Activated T-cell treated with anti-CD3 and anti-CD28 coated beads, Interleukin-2, amount 50 U/mL, for 72 hours (primary cell): ENCODE measurements around the gene ARMH2. TPM values are rescaled to one million over a fixed set of nuclear protein-coding genes. Genes with fewer than 3 reads are reported as not detected.
A peak's percentile ranks its signal among the peaks of the same experiment; 100 is the strongest.
"Not testable (repeated sequence)": the region's sequence is repeated elsewhere in the genome, so short reads cannot be mapped to it uniquely, and the experiment has no call there.

ENCODE experiments used
- ATAC-seq, 2 donors: fragments of 150-1000 bp; cut with Tn5 transposase; replicated peaks in 1 of 2; 2 replicates each; pipeline ENCODE4 v1.10.0; 2021; ENCODE audit warnings: moderate library complexity in 2 of 2, mild to moderate bottlenecking in 1 of 2
- DNase-seq, 2 donors: peaks; one replicate each; pipeline ENCODE4 v3.0.0; 2021 to 2022; ENCODE audit warnings: mixed read lengths in 1 of 2
- H3K27ac Mint-ChIP-seq: one replicate; pipeline ENCODE4 v1.8.0; 2022; ENCODE audit warnings: mild to moderate bottlenecking, moderate library complexity, mixed read lengths
- H3K27me3 Mint-ChIP-seq: one replicate; pipeline ENCODE4 v1.8.0; 2022; ENCODE audit warnings: low read depth, mixed read lengths
- H3K36me3 Mint-ChIP-seq, 2 donors: one replicate each; pipeline ENCODE4 v1.8.0; 2022; ENCODE audit warnings: mixed read lengths in 2 of 2, mild to moderate bottlenecking in 1 of 2; ENCODE audit not compliant: insufficient read depth in 2 of 2
- H3K4me1 Mint-ChIP-seq: one replicate; pipeline ENCODE4 v1.8.0; 2022; ENCODE audit warnings: low read depth, mixed read lengths
- H3K4me3 Mint-ChIP-seq, 2 donors: one replicate each; pipeline ENCODE4 v1.8.0; 2022; ENCODE audit warnings: mild to moderate bottlenecking in 2 of 2, mixed read lengths in 2 of 2, moderate library complexity in 2 of 2
- H3K9me3 Mint-ChIP-seq, 2 donors: one replicate each; pipeline ENCODE4 v1.8.0; 2022; ENCODE audit warnings: mixed read lengths in 2 of 2
- total RNA-seq, 2 donors: library from RNA; stranded (reverse); gene quantifications; one replicate each; pipeline ENCODE4 v1.2.3, GENCODE V29; 2022

Gene ARMH2
- total RNA-seq, 2 donors from 2014 or later = not detected

DNA sequence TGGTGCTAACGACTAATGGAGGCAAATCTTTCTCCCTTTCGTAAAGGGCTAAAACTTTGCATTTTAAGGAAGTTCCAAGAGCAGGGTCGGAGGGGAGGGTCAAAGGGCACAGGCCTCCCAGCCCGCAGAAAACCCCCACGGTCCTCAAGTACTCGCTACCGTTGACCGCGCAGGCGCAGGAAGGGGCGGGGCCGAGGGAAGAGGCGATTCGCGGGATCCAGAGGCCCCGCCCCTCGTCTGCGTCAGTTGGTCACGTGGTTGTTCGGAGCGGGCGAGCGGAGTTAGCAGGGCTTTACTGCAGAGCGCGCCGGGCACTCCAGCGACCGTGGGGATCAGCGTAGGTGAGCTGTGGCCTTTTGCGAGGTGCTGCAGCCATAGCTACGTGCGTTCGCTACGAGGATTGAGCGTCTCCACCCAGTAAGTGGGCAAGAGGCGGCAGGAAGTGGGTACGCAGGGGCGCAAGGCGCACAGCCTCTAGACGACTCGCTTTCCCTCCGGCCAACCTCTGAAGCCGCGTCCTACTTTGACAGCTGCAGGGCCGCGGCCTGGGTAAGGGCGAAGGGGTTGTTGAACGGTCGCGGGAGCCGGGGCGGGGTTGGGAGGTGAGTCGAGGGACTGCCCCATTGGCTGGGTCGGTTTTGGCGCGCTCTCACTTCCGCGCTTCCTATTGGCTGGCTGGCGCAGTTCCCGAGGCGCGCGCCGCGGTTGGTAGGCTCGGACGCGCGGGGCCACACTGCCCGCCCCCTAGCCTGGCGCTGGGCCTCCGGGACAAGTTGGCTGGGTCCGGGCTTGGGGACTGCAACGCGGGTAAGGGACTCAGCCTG lies 23.8 kb downstream of the ARMH2 start, which contains the start of gene GMNN:
Gene GMNN (plus strand): TSS at position 242 of the 824 bp plus-strand sequence. CDS start 2,310 bp downstream, outside the sequence.
- Mint-ChIP-seq H3K9me3 (no peaks in the 10 kb centered on the region), H3K4me3 (peak within 1 kb of the TSS; percentile 96), H3K27me3 (no peaks in the 10 kb centered on the region), H3K27ac (peak within 1 kb of the TSS; percentile 96), H3K4me1 (peaks cover 32% of the 10 kb centered on the region), H3K36me3 (peaks cover 13 to 24% of the 10 kb centered on the region in 2 donors)
- DNase-seq (peak; percentile 99), ATAC-seq (peak; percentile 91 to 93)

DNA sequence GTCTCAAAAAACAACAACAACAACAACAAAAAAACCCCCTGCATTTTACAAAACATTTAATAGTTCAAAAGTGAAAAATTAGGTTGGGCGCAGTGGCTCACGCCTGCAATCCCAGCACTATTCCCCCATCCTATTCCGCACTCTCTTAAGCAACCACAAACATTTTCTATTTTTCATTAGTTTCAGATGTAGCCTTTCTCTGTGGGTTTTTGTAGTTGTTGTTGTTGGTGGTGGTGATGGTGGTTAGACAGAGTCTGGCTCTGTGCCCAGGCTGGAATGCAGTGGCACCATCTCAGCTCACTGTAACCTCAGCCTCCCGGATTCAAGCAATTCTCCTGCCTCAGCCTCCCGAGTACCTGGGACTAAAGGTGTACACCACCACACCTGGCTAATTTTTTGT lies 30.4 kb downstream of the ARMH2 start:
- Mint-ChIP-seq H3K4me1 (peaks cover 19% of the 10 kb centered on the region), H3K27ac (no peak overlapping the region), H3K27me3 (no peaks in the 10 kb centered on the region), H3K4me3 (no peak overlapping the region), H3K36me3 (no peaks in the 10 kb centered on the region), H3K9me3 (no peaks in the 10 kb centered on the region)
- DNase-seq (no peak), ATAC-seq (no peak)

DNA sequence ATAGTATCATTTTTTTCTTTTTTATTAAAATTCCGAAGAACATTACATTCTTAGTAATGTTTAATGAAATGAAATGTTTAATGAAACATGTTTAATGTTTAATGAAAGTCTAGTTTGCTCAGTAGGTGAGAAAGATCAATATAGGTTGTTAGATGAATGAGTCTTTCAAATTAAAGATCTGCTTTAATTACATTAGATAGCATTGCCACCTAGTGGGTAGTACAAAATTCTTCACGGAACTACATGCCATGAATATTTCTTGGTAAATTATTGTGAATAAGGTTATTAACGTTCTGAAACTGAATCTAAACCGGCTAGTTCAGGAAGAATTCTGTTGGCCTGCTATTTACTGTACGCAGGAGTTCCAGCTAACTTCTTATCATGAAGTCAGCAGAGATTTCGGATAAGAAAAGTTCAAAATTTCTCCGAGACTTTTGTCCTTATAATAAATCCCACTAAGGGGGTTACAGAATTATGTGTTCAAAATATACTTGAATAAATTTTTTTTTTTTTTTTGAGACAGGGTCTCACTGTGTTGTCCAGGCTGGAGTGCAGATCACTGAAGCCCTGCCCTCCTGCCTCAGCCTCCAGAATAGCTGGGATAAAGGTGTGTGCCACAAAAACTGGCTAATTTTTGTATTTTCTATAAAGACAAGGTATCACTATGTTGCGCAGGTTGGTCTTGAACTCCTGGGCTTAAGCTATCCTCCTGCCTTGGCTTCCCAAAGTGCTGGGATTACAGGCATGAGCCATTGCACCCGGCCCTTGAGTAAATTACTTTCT lies 31.8 kb downstream of the ARMH2 start:
- Mint-ChIP-seq H3K27ac (no peak overlapping the region), H3K9me3 (no peaks in the 10 kb centered on the region), H3K4me1 (peaks cover 21% of the 10 kb centered on the region), H3K4me3 (no peak overlapping the region), H3K36me3 (no peaks in the 10 kb centered on the region), H3K27me3 (no peaks in the 10 kb centered on the region)
- ATAC-seq (peak; percentile 45 to 62), DNase-seq (no peak)

DNA sequence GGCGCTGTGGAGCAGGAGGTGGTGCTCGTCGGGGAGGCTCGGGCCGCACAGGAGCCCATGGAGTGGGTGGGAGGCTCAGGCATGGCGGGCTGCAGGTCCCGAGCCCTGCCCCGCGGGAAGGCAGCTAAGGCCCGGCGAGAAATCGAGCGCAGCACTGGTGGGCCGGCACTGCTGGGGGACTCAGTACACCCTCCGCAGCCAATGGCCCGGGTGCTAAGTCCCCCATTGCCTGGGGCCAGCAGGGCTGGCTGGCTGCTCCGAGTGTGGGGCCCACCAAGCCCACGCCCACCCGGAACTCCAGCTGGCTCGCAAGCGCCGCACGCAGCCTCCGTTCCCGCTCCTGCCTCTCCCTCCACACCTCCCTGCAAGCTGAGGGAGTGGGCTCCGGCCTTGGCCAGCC lies 32.7 kb downstream of the ARMH2 start:
- not testable (repeated sequence) for H3K27ac Mint-ChIP-seq, DNase-seq, ATAC-seq, H3K27me3 Mint-ChIP-seq, H3K36me3 Mint-ChIP-seq, H3K9me3 Mint-ChIP-seq, H3K4me3 Mint-ChIP-seq
- peaks cover 25% of the 10 kb centered on the region for H3K4me1 Mint-ChIP-seq

DNA sequence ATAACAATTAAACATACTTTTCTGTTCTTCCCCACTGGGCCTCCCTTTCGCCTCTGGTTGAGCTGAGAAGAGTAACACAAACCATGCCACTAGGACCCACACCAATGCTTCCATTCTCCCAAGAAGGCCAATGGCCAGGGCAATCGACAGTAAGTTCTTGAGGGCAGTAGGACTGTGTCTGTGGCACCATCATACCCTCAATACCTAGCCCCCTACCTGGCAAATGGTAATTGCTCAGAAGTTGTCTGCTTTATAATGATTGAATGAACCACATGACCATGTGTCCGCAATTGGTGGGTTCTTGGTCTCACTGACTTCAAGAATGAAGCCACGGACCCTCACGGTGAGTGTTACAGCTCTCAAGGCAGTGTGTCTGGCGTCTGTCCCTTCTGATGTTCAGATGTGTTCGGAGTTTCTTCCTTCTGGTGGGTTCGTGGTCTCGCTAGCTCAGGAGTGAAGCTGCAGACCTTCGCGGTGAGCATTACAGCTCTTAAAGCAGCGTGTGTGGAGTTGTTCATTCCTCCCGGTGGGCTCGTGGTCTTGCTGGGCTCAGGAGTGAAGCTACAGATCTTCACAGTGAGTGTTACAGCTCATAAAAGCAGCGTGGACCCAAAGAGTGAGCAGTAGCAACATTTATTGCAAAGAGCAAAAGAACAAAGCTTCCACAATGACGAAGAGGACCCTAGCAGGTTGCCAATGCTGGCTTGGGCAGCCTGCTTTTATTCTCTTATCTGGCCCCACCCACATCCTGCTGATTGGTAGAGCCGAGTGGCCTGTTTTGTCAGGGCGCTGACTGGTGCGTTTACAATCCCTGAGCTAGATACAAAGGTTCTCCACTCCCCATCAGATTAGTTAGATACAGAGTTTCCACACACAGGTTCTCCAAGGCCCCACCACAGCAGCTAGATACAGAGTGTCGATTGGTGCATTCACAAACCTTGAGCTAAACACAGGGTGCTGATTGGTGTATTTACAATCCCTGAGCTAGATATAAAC lies 33.6 kb downstream of the ARMH2 start:
- not testable (repeated sequence) for ATAC-seq, H3K9me3 Mint-ChIP-seq, H3K36me3 Mint-ChIP-seq, H3K27me3 Mint-ChIP-seq, DNase-seq, H3K27ac Mint-ChIP-seq
- H3K4me3 Mint-ChIP-seq = peak overlapping the region; percentile 1 to 67
- peaks cover 25% of the 10 kb centered on the region for H3K4me1 Mint-ChIP-seq

DNA sequence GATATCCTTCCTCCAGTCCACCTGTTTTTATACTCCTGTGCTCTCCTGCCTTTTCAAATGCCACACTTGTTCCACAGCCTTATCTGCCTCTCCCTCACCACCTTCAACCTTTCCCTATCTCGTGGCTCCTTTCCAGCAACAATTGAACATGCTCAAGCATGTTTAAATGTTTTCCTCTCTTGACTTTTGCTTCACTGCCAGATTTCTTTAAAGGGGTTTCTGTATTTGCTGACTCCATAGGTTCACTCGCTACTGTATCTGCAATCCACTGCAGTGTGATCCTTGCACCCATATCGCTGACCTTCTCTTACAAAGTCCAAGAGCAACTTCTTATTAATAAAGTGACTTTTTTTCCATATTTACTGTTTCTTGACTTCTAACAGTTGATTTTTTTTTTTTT lies 35.1 kb downstream of the ARMH2 start:
- Mint-ChIP-seq H3K4me3 (no peak overlapping the region), H3K27ac (peak overlapping the region; percentile 5), H3K9me3 (no peaks in the 10 kb centered on the region)

DNA sequence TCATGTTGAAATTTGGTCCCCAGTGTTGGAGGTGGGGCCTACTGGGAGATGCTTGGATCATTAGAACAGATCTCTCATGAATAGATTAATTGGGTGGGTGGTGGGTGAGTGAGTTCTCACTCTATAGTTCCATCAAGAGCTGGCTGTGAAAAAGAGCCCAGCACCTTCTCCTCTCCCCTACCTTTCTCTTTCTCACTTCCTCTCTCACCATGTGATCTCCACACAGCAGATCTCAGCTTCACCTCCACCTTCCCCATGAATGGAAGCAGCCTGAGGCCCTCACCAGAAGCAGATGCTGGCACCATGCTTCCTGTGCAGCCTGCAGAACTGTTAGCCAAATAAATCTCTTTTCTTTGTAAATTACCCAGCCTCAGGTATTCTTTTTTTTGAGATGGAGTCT lies 36.9 kb downstream of the ARMH2 start:
- Mint-ChIP-seq H3K4me1 (peaks cover 24% of the 10 kb centered on the region), H3K27me3 (no peaks in the 10 kb centered on the region), H3K36me3 (no peaks in the 10 kb centered on the region), H3K27ac (no peak overlapping the region), H3K9me3 (no peaks in the 10 kb centered on the region), H3K4me3 (no peak overlapping the region)
- ATAC-seq = no peak
- DNase-seq = no peak

More for the DNA sequence above, 35.1 kb downstream of the ARMH2 start:
- H3K27me3 Mint-ChIP-seq = no peaks in the 10 kb centered on the region
- H3K36me3 Mint-ChIP-seq = no peaks in the 10 kb centered on the region
- DNase-seq = no peak
- peaks cover 25% of the 10 kb centered on the region for H3K4me1 Mint-ChIP-seq
- no peak for ATAC-seq

DNA sequence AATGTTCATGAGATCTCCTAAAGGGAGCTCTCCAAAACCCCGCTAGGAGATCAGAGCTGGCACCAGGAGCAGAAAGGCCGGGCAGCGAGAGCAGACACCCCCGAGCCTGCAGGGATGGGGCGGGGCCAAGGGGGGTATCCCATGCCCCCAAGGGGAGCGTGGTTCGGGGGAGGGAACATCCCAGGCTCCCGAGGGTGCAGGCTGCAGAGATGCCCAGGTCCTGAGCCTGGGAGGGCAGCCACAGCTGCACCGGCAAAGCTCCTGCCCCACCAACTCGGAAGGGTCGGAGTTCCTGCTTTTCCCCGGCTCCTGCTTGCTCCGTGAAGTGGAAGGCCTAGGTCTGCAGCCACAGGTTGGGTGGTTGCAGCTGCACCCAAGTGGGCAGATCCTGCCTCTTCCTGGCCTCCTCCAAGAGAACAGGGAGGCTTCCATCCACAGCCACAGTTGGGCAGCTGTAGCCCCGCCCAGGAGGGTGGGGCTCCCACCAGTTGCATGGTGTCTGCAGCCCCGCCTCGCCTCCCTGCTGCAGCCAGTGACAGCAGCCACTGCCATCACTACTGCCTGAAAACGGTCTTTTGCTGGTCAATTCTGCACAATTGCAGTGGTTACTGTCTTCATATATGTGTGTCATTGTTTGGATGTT lies 37.4 kb downstream of the ARMH2 start:
- Mint-ChIP-seq H3K4me3 (no peak overlapping the region), H3K36me3 (no peaks in the 10 kb centered on the region), H3K27me3 (no peaks in the 10 kb centered on the region), H3K4me1 (peaks cover 19% of the 10 kb centered on the region), H3K9me3 (no peaks in the 10 kb centered on the region), H3K27ac (no peak overlapping the region)
- DNase-seq (no peak), ATAC-seq (peak; percentile 37 to 42)

DNA sequence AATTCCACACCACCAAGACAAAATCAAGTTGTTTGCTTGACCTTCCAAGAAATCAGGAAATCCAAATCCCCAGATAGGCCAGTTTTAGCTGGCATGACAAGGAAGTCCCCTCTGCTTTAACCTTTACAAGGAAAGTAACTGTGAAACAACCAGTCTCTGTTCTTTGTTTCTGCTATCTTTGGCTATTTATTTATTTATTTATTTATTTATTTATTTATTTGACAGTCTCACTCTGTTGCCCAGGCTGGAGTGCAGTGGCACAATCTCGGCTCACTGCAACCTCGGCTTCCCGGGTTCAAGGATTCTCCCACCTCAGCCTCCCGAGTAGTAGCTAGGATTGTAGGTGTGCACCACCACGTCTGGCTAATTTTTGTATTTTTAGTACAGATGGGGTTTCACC lies 38.5 kb downstream of the ARMH2 start:
- Mint-ChIP-seq H3K36me3 (no peaks in the 10 kb centered on the region), H3K4me1 (peaks cover 13% of the 10 kb centered on the region), H3K27me3 (no peaks in the 10 kb centered on the region), H3K9me3 (no peaks in the 10 kb centered on the region), H3K27ac (no peak overlapping the region), H3K4me3 (no peak overlapping the region)
- no peak for ATAC-seq
- DNase-seq = no peak

DNA sequence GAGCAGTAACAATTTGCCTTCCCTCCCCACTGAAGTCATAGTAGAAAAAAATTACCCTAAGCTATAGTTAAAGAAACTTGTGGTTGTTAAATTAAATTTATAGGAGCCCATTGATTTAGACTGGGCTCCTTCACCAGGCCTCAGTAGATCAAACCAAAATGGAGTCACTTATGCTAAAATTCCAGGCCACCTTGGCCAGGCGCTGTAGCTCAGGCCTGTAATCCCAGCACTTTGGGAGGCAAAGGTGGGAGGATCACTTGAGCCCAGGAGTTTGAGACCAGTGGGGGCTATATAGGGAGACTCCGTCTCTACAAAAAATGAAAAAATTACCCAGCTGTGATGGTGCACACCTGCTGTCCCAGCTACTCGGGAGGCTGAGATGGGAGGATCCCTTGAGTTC lies 39.0 kb downstream of the ARMH2 start:
- no peak overlapping the region for H3K27ac Mint-ChIP-seq
- peaks cover 8% of the 10 kb centered on the region for H3K4me1 Mint-ChIP-seq
- H3K4me3 Mint-ChIP-seq = no peak overlapping the region
- DNase-seq = no peak
- no peaks in the 10 kb centered on the region for H3K9me3 Mint-ChIP-seq
- no peak for ATAC-seq
- no peaks in the 10 kb centered on the region for H3K27me3 Mint-ChIP-seq
- no peaks in the 10 kb centered on the region for H3K36me3 Mint-ChIP-seq

DNA sequence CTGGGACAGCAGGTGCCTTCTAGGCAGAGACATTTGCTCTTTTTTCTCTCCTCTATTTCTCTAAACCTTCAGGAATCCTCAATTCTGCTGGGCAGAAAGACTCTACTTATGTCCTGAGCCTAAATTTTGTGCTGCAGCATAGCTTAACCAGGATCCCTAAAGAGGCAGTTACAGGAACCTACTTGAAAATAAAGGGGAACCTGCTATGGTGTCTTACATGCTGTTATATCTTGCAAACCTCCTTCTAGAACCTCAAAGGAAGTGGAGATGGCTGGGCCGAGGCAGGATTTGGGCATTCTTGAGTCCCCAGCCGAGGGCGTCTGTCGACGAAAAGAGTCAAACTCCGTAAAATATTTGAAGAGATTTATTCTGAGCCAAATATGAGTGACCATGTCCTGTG lies 41.1 kb downstream of the ARMH2 start:
- no peak for DNase-seq
- Mint-ChIP-seq H3K27ac (no peak overlapping the region), H3K9me3 (peaks cover 0 to 5% of the 10 kb centered on the region in 2 donors), H3K27me3 (no peaks in the 10 kb centered on the region), H3K4me1 (peaks cover 7% of the 10 kb centered on the region), H3K4me3 (no peak overlapping the region), H3K36me3 (peaks cover 0 to 3% of the 10 kb centered on the region in 2 donors)
- ATAC-seq = no peak

DNA sequence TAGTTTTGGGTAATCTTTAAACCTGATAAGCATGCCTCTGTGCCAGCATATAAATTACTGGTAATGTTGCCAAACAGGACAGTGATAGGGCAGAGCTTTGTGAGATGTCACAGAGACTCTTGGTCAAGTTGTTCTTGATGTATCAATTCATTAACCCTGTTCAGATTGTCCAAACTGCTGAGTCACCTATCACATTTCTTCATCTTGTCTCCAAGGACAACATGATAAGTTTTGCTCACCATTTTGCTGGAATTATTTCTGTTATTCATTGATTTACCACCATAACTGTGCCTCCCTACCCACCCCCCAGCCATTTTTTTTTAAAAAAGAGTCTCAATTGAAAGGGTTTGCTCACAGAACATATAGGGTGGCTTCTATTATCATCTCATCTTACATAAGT lies 43.4 kb downstream of the ARMH2 start:
- peaks cover 0 to 8% of the 10 kb centered on the region in 2 donors for H3K9me3 Mint-ChIP-seq
- ATAC-seq (no peak), DNase-seq (no peak)
- H3K27ac Mint-ChIP-seq = no peak overlapping the region
- peaks cover 6 to 8% of the 10 kb centered on the region in 2 donors for H3K36me3 Mint-ChIP-seq
- H3K4me3 Mint-ChIP-seq = no peak overlapping the region
- no peaks in the 10 kb centered on the region for H3K4me1 Mint-ChIP-seq
- no peaks in the 10 kb centered on the region for H3K27me3 Mint-ChIP-seq
